ENCODE data around the gene GCHFR.

Gene GCHFR

DNA sequence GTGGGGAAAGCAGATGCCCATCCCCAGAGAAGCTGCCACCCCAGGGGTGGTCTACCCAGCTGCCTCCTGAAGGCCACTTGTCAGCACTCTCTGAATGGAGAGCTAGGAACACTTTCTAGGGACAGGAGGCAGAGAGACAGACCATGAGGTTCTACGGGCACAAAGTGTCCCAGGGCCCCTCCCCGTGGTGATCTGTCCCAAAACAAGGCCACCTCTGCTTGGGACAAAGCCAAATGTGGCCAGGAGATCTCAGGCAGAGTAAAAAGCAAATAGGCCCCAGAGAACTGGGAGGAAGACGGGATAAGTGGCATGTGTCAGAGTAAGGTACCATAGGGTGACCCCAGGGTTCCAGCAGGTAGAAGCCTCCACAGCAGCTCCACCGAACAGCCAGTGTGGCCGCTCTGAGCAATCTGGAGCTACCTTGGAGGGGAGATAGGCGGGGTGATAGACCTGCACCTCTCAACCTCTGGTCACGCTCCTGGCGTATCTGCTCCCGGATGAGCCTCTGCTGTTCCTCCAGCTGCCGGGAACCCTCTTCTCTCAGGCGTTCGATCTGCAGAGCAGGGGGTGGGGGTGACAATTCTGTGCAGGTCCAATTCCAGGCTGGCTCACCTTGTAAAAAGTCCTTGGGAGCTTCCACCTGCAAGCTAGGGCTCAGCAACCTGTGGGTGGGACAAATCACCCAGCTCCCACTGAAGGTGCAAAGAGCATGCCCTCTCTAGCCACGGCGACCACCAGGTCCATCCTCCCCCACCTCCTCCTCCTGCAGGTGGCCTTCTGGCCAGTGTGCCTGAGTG lies 12.1 kb downstream of the GCHFR start:
- H3K36me3 ChIP-seq (ENCODE audit: control insufficient read depth in 2 of 2, insufficient read depth in 1 of 2, low read length in 2 of 2): peaks cover 12 to 65% of the 10 kb centered on the region in 2 experiments; a peak in 2 of 3 replicates
- H3K4me1 ChIP-seq (ENCODE audit: control insufficient read depth, insufficient read depth, low read length): no peaks in the 10 kb centered on the region
- ChIA-PET CTCF (interaction anchor here (0.5 to 1.1 kb wide), 4 partner anchors 9 to 82 kb away, joined by 3 to 5 read pairs (median 4); no protein-coding TSS in a partner anchor), POLR2A (no interaction called here)
- no peak overlapping the region for H3K27ac ChIP-seq (ENCODE audit: extremely low read depth, low read depth, low read length)
- TF ChIP-seq ZNF174 (tag by site-specific recombination; IDR thresholded peaks at IDR 0.05): no peak
- TF ChIP-seq, protein P1, sequence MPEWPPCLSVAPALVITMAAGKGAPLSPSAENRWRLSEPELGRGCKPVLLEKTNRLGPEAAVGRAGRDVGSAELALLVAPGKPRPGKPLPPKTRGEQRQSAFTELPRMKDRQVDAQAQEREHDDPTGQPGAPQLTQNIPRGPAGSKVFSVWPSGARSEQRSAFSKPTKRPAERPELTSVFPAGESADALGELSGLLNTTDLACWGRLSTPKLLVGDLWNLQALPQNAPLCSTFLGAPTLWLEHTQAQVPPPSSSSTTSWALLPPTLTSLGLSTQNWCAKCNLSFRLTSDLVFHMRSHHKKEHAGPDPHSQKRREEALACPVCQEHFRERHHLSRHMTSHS (tag by site-specific recombination; IDR thresholded peaks at IDR 0.05): no peak
- TF ChIP-seq ZBTB20 (tag by site-specific recombination; IDR thresholded peaks at IDR 0.05): no peak
- TF ChIP-seq, protein P2, sequence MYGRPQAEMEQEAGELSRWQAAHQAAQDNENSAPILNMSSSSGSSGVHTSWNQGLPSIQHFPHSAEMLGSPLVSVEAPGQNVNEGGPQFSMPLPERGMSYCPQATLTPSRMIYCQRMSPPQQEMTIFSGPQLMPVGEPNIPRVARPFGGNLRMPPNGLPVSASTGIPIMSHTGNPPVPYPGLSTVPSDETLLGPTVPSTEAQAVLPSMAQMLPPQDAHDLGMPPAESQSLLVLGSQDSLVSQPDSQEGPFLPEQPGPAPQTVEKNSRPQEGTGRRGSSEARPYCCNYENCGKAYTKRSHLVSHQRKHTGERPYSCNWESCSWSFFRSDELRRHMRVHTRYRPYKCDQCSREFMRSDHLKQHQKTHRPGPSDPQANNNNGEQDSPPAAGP (tag by site-specific recombination; IDR thresholded peaks at IDR 0.05): no peak
- no peak for TF ChIP-seq ZNF19 (tag by site-specific recombination; IDR thresholded peaks at IDR 0.05; ENCODE audit: low read depth)
- H3K9me3 ChIP-seq (ENCODE audit: control insufficient read depth, insufficient read depth, low read depth, low read length): no peaks in the 10 kb centered on the region
- H3K4me3 ChIP-seq (ENCODE audit: low read depth, low read length): no peak overlapping the region

- Histone ChIP-seq H3K4me3 (ENCODE audit: low read depth, low read length) (no peak overlapping the region), H3K36me3 (ENCODE audit: control insufficient read depth in 2 of 2, insufficient read depth in 1 of 2, low read length in 2 of 2) (peaks cover 12 to 65% of the 10 kb centered on the region in 2 experiments; a peak in 2 of 3 replicates), H3K4me1 (ENCODE audit: control insufficient read depth, insufficient read depth, low read length) (no peaks in the 10 kb centered on the region), H3K27ac (ENCODE audit: extremely low read depth, low read depth, low read length) (no peak overlapping the region), H3K9me3 (ENCODE audit: control insufficient read depth, insufficient read depth, low read depth, low read length) (no peaks in the 10 kb centered on the region)
- ChIA-PET CTCF (interaction anchor here (0.5 to 1.1 kb wide), 3 partner anchors 8 to 82 kb away, joined by 3 to 5 read pairs (median 3); no protein-coding TSS in a partner anchor), POLR2A (no interaction called here)
- TF ChIP-seq ZNF37A (tag by site-specific recombination; IDR thresholded peaks at IDR 0.05): no peak
- TF ChIP-seq ZNF350 (tag by site-specific recombination; IDR thresholded peaks at IDR 0.05): no peak
- TF ChIP-seq, protein P3, sequence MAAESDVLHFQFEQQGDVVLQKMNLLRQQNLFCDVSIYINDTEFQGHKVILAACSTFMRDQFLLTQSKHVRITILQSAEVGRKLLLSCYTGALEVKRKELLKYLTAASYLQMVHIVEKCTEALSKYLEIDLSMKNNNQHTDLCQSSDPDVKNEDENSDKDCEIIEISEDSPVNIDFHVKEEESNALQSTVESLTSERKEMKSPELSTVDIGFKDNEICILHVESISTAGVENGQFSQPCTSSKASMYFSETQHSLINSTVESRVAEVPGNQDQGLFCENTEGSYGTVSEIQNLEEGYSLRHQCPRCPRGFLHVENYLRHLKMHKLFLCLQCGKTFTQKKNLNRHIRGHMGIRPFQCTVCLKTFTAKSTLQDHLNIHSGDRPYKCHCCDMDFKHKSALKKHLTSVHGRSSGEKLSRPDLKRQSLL (tag by site-specific recombination; IDR thresholded peaks at IDR 0.05): no peak
- TF ChIP-seq, protein P4, sequence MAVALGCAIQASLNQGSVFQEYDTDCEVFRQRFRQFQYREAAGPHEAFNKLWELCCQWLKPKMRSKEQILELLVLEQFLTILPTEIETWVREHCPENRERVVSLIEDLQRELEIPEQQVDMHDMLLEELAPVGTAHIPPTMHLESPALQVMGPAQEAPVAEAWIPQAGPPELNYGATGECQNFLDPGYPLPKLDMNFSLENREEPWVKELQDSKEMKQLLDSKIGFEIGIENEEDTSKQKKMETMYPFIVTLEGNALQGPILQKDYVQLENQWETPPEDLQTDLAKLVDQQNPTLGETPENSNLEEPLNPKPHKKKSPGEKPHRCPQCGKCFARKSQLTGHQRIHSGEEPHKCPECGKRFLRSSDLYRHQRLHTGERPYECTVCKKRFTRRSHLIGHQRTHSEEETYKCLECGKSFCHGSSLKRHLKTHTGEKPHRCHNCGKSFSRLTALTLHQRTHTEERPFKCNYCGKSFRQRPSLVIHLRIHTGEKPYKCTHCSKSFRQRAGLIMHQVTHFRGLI (tag by site-specific recombination; IDR thresholded peaks at IDR 0.05): no peak
- TF ChIP-seq, protein P5, sequence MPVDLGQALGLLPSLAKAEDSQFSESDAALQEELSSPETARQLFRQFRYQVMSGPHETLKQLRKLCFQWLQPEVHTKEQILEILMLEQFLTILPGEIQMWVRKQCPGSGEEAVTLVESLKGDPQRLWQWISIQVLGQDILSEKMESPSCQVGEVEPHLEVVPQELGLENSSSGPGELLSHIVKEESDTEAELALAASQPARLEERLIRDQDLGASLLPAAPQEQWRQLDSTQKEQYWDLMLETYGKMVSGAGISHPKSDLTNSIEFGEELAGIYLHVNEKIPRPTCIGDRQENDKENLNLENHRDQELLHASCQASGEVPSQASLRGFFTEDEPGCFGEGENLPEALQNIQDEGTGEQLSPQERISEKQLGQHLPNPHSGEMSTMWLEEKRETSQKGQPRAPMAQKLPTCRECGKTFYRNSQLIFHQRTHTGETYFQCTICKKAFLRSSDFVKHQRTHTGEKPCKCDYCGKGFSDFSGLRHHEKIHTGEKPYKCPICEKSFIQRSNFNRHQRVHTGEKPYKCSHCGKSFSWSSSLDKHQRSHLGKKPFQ (tag by site-specific recombination; IDR thresholded peaks at IDR 0.05): no peak
- no peak for TF ChIP-seq ZNF423 (tag by site-specific recombination; IDR thresholded peaks at IDR 0.05)
- TF ChIP-seq ZNF558 (tag by site-specific recombination; IDR thresholded peaks at IDR 0.05): no peak
- TF ChIP-seq ZNF623 (tag by site-specific recombination; IDR thresholded peaks at IDR 0.05): no peak
- TF ChIP-seq, protein P6, sequence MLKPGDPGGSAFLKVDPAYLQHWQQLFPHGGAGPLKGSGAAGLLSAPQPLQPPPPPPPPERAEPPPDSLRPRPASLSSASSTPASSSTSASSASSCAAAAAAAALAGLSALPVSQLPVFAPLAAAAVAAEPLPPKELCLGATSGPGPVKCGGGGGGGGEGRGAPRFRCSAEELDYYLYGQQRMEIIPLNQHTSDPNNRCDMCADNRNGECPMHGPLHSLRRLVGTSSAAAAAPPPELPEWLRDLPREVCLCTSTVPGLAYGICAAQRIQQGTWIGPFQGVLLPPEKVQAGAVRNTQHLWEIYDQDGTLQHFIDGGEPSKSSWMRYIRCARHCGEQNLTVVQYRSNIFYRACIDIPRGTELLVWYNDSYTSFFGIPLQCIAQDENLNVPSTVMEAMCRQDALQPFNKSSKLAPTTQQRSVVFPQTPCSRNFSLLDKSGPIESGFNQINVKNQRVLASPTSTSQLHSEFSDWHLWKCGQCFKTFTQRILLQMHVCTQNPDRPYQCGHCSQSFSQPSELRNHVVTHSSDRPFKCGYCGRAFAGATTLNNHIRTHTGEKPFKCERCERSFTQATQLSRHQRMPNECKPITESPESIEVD (tag by site-specific recombination; IDR thresholded peaks at IDR 0.05): no peak
- no peak for TF ChIP-seq ZNF548 (tag by site-specific recombination; IDR thresholded peaks at IDR 0.05)
- TF ChIP-seq SALL2 (tag by site-specific recombination; IDR thresholded peaks at IDR 0.05; ENCODE audit: borderline replicate concordance): no peak
These were observed 12.8 kb downstream of the GCHFR start for GRCh38 chr15:40776537-40777141.

All from HEK293 (cell line).